NCI-H2227 (cell line): ENCODE results near the gene DNAJC11.

Source experiments
- DNase-seq: peaks from one replicate; lab custom pipeline; 2025; ENCODE audit not compliant: unreplicated experiment; lab: John Stamatoyannopoulos, UW

The DNAJC11 gene

GRCh38 chr1:6586404-6586816 is 115.2 kb downstream of the DNAJC11 start:
- no peak for DNase-seq

- DNase-seq, result no peak
Observed at GRCh38 chr1:6585841-6586240, 115.8 kb downstream of the DNAJC11 start.

GRCh38 chr1:6585081-6585722 is 116.4 kb downstream of the DNAJC11 start:
- no peak for DNase-seq
